GM18909 (cell line): ENCODE measurements around the gene TSC2.

ENCODE experiments used
- ATAC-seq: cut with Tn5 transposase; IDR thresholded peaks from one replicate; pipeline ENCODE4 v1.9.1; 2021; ENCODE audit warnings: mild to moderate bottlenecking; ENCODE audit not compliant: unreplicated experiment, poor library complexity

The TSC2 gene

GRCh38 chr16:2040787-2041522 is 6.8 kb upstream of the TSC2 start:
- ATAC-seq = no peak

- ATAC-seq = no peak
These were observed 5.4 kb upstream of the TSC2 start for GRCh38 chr16:2042171-2042985.

- ATAC-seq = no peak
These were observed 4.7 kb upstream of the TSC2 start for GRCh38 chr16:2042986-2043666.

- no peak for ATAC-seq
These were observed 3.9 kb upstream of the TSC2 start for GRCh38 chr16:2043667-2044451.

- ATAC-seq = no peak
These were observed 3.2 kb upstream of the TSC2 start for GRCh38 chr16:2044541-2044940.

- ATAC-seq = no peak
These were observed 1.6 kb upstream of the TSC2 start for GRCh38 chr16:2045965-2046892.

- ATAC-seq = no peak
These were observed 874 bp upstream of the TSC2 start for GRCh38 chr16:2046893-2047329.

GRCh38 chr16:2048116-2048543 is 345 bp downstream of the TSC2 start:
- ATAC-seq = no peak

GRCh38 chr16:2053211-2053610 is 5.4 kb downstream of the TSC2 start:
- no peak for ATAC-seq

GRCh38 chr16:2053897-2054296 is 6.1 kb downstream of the TSC2 start:
- ATAC-seq = no peak

GRCh38 chr16:2054543-2055245 is 6.9 kb downstream of the TSC2 start:
- ATAC-seq = no peak

GRCh38 chr16:2056077-2056476 is 8.3 kb downstream of the TSC2 start:
- no peak for ATAC-seq

- no peak for ATAC-seq
These were observed 9.1 kb downstream of the TSC2 start for GRCh38 chr16:2056681-2057407.

- no peak for ATAC-seq
These were observed 9.7 kb downstream of the TSC2 start for GRCh38 chr16:2057438-2057837.

- no peak for ATAC-seq
These were observed 10.6 kb downstream of the TSC2 start for GRCh38 chr16:2058420-2058819.

GRCh38 chr16:2058872-2059271 is 11.1 kb downstream of the TSC2 start:
- no peak for ATAC-seq

- ATAC-seq = no peak
These were observed 12.6 kb downstream of the TSC2 start for GRCh38 chr16:2060346-2060745.

GRCh38 chr16:2061023-2061422 is 13.2 kb downstream of the TSC2 start:
- ATAC-seq = no peak
